Measurements from ENCODE around the gene SYTL3. TPM values are rescaled to one million over a fixed set of nuclear protein-coding genes. Genes with fewer than 3 reads are reported as not detected.

The SYTL3 gene
- total and polyA plus RNA-seq, 9 of the 15 experiments (the other 6 are each of a cell fraction or from before 2014, with no cell fraction given), result 0.04 to 0.46 (median 0.17) TPM; not detected in 1

DNA sequence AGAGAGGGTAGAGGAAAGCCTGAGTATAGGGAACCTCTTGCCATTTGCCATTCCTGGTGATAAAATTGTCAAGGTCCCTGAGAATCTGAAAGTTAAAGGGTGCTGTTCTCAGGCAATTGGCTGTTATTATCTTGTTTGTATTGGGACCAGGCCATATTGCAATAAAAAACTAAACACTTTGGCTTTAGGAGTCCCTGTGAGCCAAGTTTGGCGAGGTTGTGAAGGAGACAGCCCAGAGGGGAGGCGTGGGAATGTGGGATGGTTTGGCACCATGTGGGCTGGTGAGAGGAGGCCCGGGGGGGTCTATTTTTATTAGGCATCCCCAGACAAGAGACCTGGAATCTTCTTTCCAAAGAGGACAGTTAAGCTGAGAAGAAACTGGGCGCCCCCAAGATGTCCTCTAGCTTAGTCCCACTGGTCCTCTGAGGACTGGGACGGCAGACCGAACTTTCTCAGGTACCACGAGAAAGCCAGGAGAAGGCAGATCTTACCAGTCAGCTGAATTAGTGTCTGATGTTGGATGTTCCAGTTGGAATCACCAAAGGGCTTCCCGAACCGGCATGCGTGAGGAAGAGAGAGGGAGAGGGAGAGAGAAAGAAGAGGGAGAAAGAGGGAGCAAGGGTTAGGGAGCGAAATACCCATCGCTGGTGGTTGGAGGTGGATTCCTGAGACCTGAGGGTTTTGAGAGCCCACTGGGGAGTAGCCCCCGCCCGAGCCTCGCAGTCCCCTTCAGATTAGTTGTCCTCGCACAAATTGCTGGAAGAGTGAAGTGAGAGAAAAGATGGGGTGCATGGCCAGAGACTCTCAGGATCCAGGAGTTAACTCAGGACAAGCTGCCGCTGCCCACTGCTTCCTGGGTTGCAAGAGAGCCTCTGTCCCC is 29.7 kb upstream of the SYTL3 start (continued):
- TF ChIP-seq CHD4 (IDR thresholded peaks at IDR 0.05; ENCODE audit: insufficient read depth, insufficient replicate concordance, low read depth, low read length, poor library complexity, severe bottlenecking), result no peak

DNA sequence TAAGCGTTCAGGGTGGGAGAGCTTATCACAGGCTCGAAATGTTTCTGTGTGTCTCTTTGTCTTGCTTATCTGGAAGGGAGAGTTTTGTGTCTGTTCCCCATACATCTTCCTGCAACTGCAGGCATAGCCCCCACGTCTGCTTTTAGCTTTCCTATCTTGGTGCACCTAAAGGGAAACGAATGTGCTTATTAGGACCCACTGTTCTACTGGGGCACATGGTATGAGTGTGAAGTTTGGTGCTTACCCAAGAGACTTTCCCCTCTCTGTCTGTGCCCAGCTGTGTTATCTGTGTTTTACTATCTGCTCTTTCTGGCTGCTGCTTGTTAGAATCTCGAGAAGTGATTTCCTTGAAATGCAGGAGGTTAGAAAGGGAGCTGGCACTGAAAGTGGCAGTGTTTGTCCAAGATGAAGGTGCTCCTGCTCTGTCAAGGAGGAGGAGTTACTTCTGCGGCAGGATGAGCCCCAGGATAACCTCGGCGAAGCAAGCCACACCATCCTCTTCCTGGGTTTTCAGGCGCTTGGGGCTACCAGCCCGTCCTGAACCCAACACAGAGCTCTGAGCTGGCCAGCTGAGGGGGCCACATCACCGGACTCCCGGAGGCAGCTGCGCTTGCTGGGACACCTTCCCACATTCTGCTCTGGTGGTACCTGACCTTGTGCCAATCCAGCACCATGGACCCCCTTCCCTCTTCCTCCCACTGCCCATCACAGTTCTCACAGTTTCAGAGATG is 28.7 kb upstream of the SYTL3 start:
- FAIRE-seq (no peak), DNase-seq (ENCODE audit: extremely low read depth in 1 of 4, low spot score in 3 of 4) (no peak), ATAC-seq (no peak)
- Histone ChIP-seq H3K36me3 (ENCODE audit: control insufficient read depth, insufficient read depth, low read length) (peaks cover 62% of the 10 kb centered on the region), H3K9ac (ENCODE audit: insufficient read depth in 1 of 2, low read depth in 2 of 2, low read length in 2 of 2) (no peak overlapping the region), H4K20me1 (replicated peaks; ENCODE audit: control insufficient read depth, insufficient read depth, low read length) (no peaks in the 10 kb centered on the region), H3K4me3 (no peak overlapping the region), H2AFZ (ENCODE audit: low read depth, low read length) (no peak overlapping the region), H3K79me2 (ENCODE audit: control insufficient read depth, insufficient read depth, low read length) (no peaks in the 10 kb centered on the region), H3K27ac (ENCODE audit: extremely low read depth, low read depth, low read length) (no peak overlapping the region), H3K9me3 (replicated peaks; ENCODE audit: control insufficient read depth, insufficient read depth, low read depth, low read length) (no peaks in the 10 kb centered on the region), H3K9me1 (ENCODE audit: control insufficient read depth, insufficient read depth, low read length) (no peaks in the 10 kb centered on the region), H3K27me3 (ENCODE audit: control insufficient read depth in 2 of 2, insufficient read depth in 2 of 2, low read length in 2 of 2) (no peaks in the 10 kb centered on the region), H3K4me2 (ENCODE audit: insufficient read depth, low read length) (no peak overlapping the region), H3K4me1 (replicated peaks in 1 of 2; ENCODE audit: control insufficient read depth in 2 of 2, insufficient read depth in 2 of 2, low read length in 2 of 2) (no peaks in the 10 kb centered on the region)
- in situ Hi-C loops (cut with MboI) (no loop called here), intact Hi-C loops (cut with micrococcal nuclease) (no loop called here)
- 90% methylated on average over 13 of the region's 13 CpGs for WGBS (ENCODE audit: insufficient coverage, low coverage, missing lambda C conversion rate)
- ChIA-PET POLR2A (interaction anchor here (0.6 to 2.4 kb wide), 2 partner anchors 10 to 68 kb away, joined by 3 to 10 read pairs; no protein-coding TSS in a partner anchor), CTCF (ENCODE audit: low intra/inter-chr PET ratio) (no interaction called here)
- no TSS peak for BruUV-seq (replicated peaks)
- TF ChIP-seq ZSCAN29 (IDR thresholded peaks at IDR 0.05) (no peak), ZKSCAN1 (IDR thresholded peaks at IDR 0.05; ENCODE audit: low read depth, low read length) (no peak), SMARCA5 (IDR thresholded peaks at IDR 0.05) (no peak), RUNX1 (IDR thresholded peaks at IDR 0.05; ENCODE audit: low read depth) (no peak), KDM1A (IDR thresholded peaks at IDR 0.05) (no peak), ZNF644 (tag; IDR thresholded peaks at IDR 0.05; ENCODE audit: low read depth) (no peak)
- TF ChIP-seq, protein P1, sequence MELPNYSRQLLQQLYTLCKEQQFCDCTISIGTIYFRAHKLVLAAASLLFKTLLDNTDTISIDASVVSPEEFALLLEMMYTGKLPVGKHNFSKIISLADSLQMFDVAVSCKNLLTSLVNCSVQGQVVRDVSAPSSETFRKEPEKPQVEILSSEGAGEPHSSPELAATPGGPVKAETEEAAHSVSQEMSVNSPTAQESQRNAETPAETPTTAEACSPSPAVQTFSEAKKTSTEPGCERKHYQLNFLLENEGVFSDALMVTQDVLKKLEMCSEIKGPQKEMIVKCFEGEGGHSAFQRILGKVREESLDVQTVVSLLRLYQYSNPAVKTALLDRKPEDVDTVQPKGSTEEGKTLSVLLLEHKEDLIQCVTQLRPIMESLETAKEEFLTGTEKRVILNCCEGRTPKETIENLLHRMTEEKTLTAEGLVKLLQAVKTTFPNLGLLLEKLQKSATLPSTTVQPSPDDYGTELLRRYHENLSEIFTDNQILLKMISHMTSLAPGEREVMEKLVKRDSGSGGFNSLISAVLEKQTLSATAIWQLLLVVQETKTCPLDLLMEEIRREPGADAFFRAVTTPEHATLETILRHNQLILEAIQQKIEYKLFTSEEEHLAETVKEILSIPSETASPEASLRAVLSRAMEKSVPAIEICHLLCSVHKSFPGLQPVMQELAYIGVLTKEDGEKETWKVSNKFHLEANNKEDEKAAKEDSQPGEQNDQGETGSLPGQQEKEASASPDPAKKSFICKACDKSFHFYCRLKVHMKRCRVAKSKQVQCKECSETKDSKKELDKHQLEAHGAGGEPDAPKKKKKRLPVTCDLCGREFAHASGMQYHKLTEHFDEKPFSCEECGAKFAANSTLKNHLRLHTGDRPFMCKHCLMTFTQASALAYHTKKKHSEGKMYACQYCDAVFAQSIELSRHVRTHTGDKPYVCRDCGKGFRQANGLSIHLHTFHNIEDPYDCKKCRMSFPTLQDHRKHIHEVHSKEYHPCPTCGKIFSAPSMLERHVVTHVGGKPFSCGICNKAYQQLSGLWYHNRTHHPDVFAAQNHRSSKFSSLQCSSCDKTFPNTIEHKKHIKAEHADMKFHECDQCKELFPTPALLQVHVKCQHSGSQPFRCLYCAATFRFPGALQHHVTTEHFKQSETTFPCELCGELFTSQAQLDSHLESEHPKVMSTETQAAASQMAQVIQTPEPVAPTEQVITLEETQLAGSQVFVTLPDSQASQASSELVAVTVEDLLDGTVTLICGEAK (IDR thresholded peaks at IDR 0.05), result no peak
- TF ChIP-seq, protein P1 (CRISPR knock-in tag; IDR thresholded peaks at IDR 0.05), result no peak

Measured in K562 (cell line).